K562 (cell line): ENCODE data around the gene ICAM1. TPM values are rescaled to one million over a fixed set of nuclear protein-coding genes. Genes with fewer than 3 reads are reported as not detected.

Source experiments
- ASH1L ChIP-seq: fragments of 450-650 bp; IDR thresholded peaks from 2 replicates; pipeline ENCODE4 v1.6.1; 2018; ENCODE audit warnings: borderline replicate concordance, mild to moderate bottlenecking, low read depth; ENCODE audit not compliant: partially characterized antibody
- CHCHD3 ChIP-seq: fragments of 250-450 bp; sonication (Bioruptor Pico); IDR thresholded peaks from 2 replicates; pipeline ENCODE4 v2.1.2; 2022; ENCODE audit warnings: mild to moderate bottlenecking
- GABPB2 ChIP-seq: fragments of 250-450 bp; sonication (Bioruptor Pico); conservative IDR thresholded peaks from 2 replicates; pipeline ENCODE4 v1.5.1; 2021; ENCODE audit warnings: mild to moderate bottlenecking
- RFX5 ChIP-seq: IDR thresholded peaks from 2 replicates; pipeline ENCODE4 v1.6.1; 2011; ENCODE audit warnings: low read depth, mild to moderate bottlenecking, improper control_type of control experiment, low read length
- SLC30A9 ChIP-seq: fragments of 250-450 bp; sonication (Bioruptor Pico); IDR thresholded peaks from 2 replicates; pipeline ENCODE4 v1.8.0; 2022; ENCODE audit warnings: mild to moderate bottlenecking, moderate library complexity
- SMAD2 ChIP-seq: fragments of 150-350 bp; IDR thresholded peaks from 2 replicates; pipeline ENCODE4 v1.6.1; 2014; ENCODE audit warnings: low read depth, mild to moderate bottlenecking, low read length
- ZNF24 ChIP-seq: fragments of 450-650 bp; IDR thresholded peaks from 2 replicates; pipeline ENCODE4 v1.6.1; 2016
- polyA plus RNA-seq, 8 experiments: library from polyadenylated mRNA; depleted of rRNA in 4 of 8; stranded (reverse) in 5 of 8; unstranded in 3 of 8; fragments of >200 nt; fragmentation: Nextera tagmentation in 2 of 8; fragmentation: Illumina TruSeq in 1 of 8; extraction: Ambion mirVana in 2 of 8; extraction: Trizol in 1 of 8; gene quantifications; 2 replicates each; pipeline versions ENCODE4 v1.2.1 to v1.2.3, GENCODE V29; 2011 to 2014; ENCODE audit warnings: inconsistent platforms in 1 of 8, missing spikeins in 1 of 8
- total RNA-seq, 7 experiments: library from RNA; depleted of rRNA in 6 of 7; stranded (reverse); fragments of >200 nt in 6 of 7; fragmentation: Illumina TruSeq in 2 of 7; extraction: Trizol in 2 of 7; gene quantifications; 2 replicates each; pipeline versions ENCODE4 v1.2.1 to v1.2.3, GENCODE V29; 2011 to 2021; ENCODE audit warnings: low replicate concordance in 1 of 7
- TF ChIP-seq, protein P1 (sequence below): fragments of 450-650 bp; IDR thresholded peaks from 2 replicates; pipeline ENCODE4 v1.6.1; 2017; ENCODE audit warnings: antibody characterized with exemption, mild to moderate bottlenecking
- TF ChIP-seq, protein P2 (sequence below): sonication (generic); formaldehyde crosslinking; IDR thresholded peaks from 2 replicates; pipeline ENCODE4 v1.8.1; 2022; ENCODE audit warnings: missing genetic modification reagents
- TF ChIP-seq, protein P3 (sequence below): sonication (generic); formaldehyde crosslinking; IDR thresholded peaks from 2 replicates; pipeline ENCODE4 v1.8.0; 2023; ENCODE audit warnings: missing genetic modification reagents, mild to moderate bottlenecking, borderline replicate concordance
- TF ChIP-seq, protein P4 (sequence below), 2 experiments: fragments of 450-650 bp in 1 of 2; IDR thresholded peaks; 2 replicates each; pipeline ENCODE4 v1.6.1; 2011 to 2017; ENCODE audit warnings: low read depth in 2 of 2, antibody characterized with exemption in 1 of 2, borderline replicate concordance in 1 of 2, low read length in 1 of 2, mild to moderate bottlenecking in 1 of 2, mixed read lengths in 1 of 2; ENCODE audit not compliant: control insufficient read depth in 1 of 2

The ICAM1 gene
- total and polyA plus RNA-seq, 9 of the 15 experiments (the other 6 are each of a cell fraction or from before 2014, with no cell fraction given), result 2.3 to 24.4 (median 13.4) TPM

DNA sequence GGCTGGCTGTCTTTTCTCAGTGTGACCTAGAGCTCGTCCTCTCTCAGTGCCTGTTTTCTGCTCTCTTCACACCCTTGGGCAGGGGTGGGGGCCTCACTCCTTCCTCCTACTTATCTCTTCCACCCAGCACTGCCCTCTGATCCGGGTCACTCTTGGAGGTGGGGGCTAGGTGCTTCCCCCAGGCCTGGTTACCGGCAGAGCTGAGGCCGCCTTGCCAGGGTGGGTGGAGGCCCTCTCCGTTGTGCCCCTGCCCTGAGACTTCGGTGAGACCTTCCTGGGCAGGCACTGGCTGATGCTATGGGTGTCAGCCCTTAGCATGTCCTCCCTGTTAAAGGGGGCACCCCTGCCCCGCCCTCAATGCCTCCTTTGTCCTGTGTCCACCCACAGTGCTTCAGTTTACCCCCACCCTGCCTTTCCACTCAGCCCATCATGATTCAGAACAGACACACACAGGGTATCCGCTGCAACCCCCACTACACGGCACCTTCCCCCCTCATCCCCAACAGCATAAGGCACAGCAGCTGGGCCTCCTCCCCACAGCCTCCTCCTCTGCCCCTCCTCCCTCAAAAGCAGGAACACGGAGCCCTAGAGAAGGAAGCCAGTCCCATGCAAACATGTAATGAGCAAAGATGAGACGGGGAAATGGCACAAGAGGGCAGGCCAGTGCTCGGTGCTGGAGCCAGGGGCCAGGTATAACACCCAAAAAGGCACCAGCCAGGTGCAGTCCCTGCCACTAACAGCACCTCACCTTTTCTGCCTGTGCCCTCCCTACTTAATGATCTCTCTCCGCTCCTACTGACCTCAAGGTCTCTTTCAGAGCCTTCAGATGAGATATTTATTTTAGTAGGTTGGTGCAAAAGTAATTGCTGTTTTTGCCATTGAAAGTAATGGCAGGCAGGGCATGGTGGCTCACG is 28.9 kb downstream of the ICAM1 start (continued):
- TF ChIP-seq, protein P1, sequence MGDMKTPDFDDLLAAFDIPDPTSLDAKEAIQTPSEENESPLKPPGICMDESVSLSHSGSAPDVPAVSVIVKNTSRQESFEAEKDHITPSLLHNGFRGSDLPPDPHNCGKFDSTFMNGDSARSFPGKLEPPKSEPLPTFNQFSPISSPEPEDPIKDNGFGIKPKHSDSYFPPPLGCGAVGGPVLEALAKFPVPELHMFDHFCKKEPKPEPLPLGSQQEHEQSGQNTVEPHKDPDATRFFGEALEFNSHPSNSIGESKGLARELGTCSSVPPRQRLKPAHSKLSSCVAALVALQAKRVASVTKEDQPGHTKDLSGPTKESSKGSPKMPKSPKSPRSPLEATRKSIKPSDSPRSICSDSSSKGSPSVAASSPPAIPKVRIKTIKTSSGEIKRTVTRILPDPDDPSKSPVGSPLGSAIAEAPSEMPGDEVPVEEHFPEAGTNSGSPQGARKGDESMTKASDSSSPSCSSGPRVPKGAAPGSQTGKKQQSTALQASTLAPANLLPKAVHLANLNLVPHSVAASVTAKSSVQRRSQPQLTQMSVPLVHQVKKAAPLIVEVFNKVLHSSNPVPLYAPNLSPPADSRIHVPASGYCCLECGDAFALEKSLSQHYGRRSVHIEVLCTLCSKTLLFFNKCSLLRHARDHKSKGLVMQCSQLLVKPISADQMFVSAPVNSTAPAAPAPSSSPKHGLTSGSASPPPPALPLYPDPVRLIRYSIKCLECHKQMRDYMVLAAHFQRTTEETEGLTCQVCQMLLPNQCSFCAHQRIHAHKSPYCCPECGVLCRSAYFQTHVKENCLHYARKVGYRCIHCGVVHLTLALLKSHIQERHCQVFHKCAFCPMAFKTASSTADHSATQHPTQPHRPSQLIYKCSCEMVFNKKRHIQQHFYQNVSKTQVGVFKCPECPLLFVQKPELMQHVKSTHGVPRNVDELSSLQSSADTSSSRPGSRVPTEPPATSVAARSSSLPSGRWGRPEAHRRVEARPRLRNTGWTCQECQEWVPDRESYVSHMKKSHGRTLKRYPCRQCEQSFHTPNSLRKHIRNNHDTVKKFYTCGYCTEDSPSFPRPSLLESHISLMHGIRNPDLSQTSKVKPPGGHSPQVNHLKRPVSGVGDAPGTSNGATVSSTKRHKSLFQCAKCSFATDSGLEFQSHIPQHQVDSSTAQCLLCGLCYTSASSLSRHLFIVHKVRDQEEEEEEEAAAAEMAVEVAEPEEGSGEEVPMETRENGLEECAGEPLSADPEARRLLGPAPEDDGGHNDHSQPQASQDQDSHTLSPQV, result peak; percentile 91
- TF ChIP-seq, protein P2, sequence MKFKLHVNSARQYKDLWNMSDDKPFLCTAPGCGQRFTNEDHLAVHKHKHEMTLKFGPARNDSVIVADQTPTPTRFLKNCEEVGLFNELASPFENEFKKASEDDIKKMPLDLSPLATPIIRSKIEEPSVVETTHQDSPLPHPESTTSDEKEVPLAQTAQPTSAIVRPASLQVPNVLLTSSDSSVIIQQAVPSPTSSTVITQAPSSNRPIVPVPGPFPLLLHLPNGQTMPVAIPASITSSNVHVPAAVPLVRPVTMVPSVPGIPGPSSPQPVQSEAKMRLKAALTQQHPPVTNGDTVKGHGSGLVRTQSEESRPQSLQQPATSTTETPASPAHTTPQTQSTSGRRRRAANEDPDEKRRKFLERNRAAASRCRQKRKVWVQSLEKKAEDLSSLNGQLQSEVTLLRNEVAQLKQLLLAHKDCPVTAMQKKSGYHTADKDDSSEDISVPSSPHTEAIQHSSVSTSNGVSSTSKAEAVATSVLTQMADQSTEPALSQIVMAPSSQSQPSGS (CRISPR knock-in tag), result no peak
- TF ChIP-seq SLC30A9 (CRISPR knock-in tag) (no peak), SMAD2 (no peak), GABPB2 (CRISPR knock-in tag) (0 out of 2 replicates have a peak, but pooled peaks have one; percentile 35), RFX5 (no peak), ZNF24 (no peak; the same call in 1 of the 2 replicates), CHCHD3 (no peak), ASH1L (no peak)
- TF ChIP-seq, protein P3, sequence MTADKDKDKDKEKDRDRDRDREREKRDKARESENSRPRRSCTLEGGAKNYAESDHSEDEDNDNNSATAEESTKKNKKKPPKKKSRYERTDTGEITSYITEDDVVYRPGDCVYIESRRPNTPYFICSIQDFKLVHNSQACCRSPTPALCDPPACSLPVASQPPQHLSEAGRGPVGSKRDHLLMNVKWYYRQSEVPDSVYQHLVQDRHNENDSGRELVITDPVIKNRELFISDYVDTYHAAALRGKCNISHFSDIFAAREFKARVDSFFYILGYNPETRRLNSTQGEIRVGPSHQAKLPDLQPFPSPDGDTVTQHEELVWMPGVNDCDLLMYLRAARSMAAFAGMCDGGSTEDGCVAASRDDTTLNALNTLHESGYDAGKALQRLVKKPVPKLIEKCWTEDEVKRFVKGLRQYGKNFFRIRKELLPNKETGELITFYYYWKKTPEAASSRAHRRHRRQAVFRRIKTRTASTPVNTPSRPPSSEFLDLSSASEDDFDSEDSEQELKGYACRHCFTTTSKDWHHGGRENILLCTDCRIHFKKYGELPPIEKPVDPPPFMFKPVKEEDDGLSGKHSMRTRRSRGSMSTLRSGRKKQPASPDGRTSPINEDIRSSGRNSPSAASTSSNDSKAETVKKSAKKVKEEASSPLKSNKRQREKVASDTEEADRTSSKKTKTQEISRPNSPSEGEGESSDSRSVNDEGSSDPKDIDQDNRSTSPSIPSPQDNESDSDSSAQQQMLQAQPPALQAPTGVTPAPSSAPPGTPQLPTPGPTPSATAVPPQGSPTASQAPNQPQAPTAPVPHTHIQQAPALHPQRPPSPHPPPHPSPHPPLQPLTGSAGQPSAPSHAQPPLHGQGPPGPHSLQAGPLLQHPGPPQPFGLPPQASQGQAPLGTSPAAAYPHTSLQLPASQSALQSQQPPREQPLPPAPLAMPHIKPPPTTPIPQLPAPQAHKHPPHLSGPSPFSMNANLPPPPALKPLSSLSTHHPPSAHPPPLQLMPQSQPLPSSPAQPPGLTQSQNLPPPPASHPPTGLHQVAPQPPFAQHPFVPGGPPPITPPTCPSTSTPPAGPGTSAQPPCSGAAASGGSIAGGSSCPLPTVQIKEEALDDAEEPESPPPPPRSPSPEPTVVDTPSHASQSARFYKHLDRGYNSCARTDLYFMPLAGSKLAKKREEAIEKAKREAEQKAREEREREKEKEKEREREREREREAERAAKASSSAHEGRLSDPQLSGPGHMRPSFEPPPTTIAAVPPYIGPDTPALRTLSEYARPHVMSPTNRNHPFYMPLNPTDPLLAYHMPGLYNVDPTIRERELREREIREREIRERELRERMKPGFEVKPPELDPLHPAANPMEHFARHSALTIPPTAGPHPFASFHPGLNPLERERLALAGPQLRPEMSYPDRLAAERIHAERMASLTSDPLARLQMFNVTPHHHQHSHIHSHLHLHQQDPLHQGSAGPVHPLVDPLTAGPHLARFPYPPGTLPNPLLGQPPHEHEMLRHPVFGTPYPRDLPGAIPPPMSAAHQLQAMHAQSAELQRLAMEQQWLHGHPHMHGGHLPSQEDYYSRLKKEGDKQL, result no peak
- TF ChIP-seq, protein P4, sequence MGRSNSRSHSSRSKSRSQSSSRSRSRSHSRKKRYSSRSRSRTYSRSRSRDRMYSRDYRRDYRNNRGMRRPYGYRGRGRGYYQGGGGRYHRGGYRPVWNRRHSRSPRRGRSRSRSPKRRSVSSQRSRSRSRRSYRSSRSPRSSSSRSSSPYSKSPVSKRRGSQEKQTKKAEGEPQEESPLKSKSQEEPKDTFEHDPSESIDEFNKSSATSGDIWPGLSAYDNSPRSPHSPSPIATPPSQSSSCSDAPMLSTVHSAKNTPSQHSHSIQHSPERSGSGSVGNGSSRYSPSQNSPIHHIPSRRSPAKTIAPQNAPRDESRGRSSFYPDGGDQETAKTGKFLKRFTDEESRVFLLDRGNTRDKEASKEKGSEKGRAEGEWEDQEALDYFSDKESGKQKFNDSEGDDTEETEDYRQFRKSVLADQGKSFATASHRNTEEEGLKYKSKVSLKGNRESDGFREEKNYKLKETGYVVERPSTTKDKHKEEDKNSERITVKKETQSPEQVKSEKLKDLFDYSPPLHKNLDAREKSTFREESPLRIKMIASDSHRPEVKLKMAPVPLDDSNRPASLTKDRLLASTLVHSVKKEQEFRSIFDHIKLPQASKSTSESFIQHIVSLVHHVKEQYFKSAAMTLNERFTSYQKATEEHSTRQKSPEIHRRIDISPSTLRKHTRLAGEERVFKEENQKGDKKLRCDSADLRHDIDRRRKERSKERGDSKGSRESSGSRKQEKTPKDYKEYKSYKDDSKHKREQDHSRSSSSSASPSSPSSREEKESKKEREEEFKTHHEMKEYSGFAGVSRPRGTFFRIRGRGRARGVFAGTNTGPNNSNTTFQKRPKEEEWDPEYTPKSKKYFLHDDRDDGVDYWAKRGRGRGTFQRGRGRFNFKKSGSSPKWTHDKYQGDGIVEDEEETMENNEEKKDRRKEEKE (IDR thresholded peaks at IDR 0.05; ENCODE audit: borderline replicate concordance in 1 of 2, control insufficient read depth in 1 of 2, low read depth in 2 of 2, low read length in 1 of 2), result no peak
